NAMALWA (cell line): ENCODE results near the gene PRKCE.

Experiments used
- DNase-seq: peaks from one replicate; pipeline ENCODE4 v3.0.0-alpha.2; 2015; ENCODE audit warnings: low spot score

The PRKCE gene

DNA sequence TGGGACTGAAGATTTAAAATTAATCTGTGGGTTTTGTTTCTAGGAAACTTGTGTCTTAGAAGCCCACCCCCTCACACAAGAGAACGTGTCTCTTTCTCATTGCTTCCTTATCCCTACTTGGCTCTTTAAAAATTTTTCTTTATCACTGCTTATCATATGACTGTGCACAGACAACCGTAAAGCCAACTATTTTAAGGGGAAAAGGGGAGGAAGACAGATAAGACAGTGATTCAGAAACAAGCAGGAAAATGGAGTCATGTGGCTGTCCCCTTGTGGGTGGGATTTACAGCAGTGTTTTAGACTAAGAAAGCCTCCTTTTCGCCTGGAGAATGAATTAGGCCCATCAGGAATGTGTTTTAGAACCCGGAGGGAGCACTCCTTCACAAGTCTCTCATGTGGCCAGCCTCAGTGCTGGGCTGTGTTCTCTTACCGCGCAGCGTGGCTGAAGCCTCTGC lies 17.6 kb downstream of the PRKCE start:
- no peak for DNase-seq

DNA sequence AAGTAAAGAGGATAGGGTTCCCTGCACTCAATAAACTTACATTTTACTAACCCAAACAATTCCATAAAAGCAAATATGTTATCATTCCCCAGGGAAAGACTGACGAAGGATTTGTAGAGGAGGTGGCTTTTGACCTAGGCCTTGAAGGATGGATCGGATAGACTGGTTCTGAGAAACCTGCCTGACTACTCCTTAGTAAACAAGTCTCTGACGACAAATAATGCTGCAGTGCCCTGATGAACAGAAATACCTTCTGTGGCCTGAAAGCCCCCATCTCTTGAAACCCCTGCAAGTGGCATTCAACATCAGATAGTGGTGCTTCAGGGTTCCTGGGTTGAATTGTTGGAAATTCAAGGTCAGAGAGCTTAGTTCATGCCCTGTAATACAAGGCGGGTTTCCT lies 19.2 kb downstream of the PRKCE start:
- DNase-seq: no peak

- DNase-seq: no peak
Measured at GRCh38 chr2:45672138-45672537, 20.7 kb downstream of the PRKCE start.

DNA sequence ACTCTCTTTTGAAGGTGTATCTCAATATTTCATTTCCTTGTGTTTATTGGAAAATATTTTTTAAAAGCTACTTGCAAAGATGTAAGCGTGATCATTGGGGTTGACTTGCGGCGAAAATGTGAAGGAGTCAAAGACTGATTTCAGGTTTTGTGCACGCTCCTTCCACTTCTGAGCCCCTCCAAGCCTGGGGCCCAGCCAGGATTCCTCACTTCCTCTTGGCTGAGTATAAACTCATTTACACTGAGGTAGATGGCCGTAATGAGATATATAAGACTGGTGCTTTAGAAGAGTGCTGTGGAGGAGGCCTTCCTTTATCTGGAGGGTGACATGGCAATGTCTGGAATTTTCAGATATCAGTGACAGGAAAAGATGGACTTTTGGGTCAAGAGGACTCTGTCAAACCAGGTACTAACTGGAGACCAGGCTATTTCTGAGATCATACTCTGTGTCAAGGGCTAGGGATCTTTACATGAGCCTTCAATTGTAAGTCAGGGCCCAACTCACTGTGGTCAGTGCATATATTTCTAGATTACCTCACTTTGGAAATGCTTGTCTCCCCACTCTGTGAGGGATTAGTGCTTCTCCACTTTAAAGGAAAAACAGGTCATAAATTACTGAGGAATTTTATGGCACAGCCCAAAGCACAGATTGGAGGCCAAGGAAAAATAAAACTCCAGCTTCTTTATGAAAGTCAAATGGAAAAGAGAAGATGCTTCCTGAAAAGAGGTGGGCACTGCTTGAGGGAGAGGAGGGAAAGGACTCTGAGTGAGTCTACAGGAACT lies 22.8 kb downstream of the PRKCE start:
- no peak for DNase-seq

DNA sequence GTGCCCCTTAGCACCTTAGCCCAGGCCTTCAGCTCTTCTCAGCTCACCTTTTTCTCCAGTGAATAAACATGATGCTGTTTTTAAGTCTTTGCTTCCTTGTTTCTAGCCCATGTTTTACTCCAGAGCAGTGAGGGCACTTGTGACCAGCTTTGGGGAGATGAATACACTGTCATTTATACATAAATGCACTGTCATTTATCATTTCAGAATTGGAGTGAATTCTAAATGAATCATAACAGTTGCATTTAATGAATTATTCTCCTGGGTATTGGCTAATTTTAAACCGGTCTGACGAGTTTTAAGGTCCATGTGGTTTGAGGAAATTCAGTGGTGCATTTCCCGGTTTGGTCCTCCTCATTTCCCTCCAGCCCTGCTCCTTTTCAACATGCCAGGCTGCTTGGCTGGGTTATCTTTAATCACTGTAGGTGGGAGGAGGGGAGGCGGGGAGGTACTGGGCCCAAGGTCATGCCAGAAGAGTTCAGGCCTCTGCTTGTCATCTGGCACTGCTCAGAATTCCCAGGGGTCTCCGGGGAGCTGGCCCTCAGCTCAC lies 23.9 kb downstream of the PRKCE start:
- DNase-seq: no peak

GRCh38 chr2:45676088-45676487 lies 24.6 kb downstream of the PRKCE start:
- DNase-seq: no peak

DNA sequence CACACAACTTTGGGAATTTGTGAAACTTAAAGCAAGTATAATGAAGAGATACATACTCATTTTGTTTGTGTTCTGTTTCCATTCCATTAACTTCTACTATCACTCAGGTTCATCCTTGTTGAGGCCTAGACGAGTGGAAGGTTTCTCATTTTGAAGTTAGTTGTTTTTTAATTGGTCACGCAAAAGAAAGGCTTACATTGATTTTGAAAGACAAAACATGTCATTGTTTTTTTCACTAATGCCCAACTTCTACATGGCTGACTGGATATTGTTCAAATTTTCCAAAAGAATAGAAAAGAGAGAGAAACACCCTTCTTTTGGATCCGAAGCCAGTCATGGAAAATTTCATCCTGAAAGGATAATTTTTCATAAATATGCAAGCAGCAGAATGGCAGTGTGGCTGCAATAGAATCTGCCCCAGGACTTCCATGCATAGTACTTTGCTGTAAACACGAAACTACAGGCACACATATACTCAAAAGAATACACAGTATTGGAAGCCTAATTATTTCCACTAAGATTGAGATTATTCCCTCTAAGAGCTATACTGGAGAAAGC lies 27.4 kb downstream of the PRKCE start:
- DNase-seq: no peak

GRCh38 chr2:45680351-45680967 lies 29.0 kb downstream of the PRKCE start:
- DNase-seq: no peak

GRCh38 chr2:45681675-45682074 lies 30.2 kb downstream of the PRKCE start:
- DNase-seq: peak; percentile 29

- no peak for DNase-seq
Measured at GRCh38 chr2:45683292-45683691, 31.8 kb downstream of the PRKCE start.

DNA sequence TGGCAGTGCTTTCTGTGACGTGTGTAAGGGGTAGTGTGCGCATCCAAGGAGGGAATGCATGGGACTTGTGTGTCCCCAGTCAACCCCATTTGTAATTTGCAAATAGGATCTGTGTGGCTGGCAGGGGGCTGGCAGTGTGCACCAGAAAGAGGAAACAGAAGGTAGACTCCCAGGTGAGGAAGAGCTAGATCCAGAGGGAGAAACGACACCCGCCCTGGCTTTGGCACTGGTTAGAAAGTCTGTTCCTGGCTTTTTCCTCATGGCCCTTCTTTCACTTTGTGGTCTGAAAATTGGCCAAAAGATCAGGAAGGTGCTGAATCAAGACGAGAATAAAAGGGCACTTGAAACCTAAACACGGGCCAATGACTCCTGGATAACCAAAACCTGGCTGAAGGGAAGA lies 33.3 kb downstream of the PRKCE start:
- DNase-seq: no peak

DNA sequence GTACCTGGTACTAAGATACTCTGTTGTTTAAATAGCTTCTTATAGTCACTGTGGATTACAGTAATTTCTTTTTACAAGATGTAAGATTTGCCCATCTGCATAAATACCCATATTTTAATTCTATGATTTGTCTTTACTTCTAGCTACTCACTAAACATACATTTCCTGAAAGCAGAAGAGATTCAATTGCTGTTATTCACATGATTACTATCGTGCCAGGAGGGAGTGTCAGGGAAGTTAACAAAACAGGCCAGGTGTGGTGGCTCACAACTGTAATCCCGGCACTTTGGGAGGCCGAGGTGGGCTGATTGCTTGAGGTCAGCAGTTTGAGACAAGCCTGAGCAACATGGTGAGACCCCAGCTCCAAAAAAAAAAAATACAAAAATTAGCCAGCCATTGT lies 33.8 kb downstream of the PRKCE start:
- DNase-seq: no peak

- no peak for DNase-seq
Measured at GRCh38 chr2:45687964-45688363, 36.5 kb downstream of the PRKCE start.

GRCh38 chr2:45688479-45689298 lies 37.2 kb downstream of the PRKCE start:
- DNase-seq: peak; percentile 19

DNA sequence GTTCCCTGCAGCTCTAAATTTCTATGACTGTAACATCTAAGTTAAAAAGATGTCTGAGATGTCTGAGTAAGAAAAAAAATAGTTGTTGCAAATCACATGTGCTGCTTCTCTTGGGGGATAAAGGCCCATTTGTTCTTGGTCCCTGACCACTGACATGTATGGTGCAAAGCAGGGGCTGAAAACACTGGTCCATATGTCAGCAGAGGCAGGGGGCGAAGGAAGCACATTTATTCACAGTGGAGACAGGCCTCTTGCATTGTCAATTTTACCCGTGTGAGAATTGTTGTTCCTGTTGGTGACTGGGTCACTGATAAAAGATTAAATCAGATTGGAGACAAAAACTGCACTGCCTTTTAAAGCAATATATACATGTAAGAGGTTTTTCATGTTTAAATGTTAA lies 38.8 kb downstream of the PRKCE start:
- DNase-seq: peak; percentile 40

DNA sequence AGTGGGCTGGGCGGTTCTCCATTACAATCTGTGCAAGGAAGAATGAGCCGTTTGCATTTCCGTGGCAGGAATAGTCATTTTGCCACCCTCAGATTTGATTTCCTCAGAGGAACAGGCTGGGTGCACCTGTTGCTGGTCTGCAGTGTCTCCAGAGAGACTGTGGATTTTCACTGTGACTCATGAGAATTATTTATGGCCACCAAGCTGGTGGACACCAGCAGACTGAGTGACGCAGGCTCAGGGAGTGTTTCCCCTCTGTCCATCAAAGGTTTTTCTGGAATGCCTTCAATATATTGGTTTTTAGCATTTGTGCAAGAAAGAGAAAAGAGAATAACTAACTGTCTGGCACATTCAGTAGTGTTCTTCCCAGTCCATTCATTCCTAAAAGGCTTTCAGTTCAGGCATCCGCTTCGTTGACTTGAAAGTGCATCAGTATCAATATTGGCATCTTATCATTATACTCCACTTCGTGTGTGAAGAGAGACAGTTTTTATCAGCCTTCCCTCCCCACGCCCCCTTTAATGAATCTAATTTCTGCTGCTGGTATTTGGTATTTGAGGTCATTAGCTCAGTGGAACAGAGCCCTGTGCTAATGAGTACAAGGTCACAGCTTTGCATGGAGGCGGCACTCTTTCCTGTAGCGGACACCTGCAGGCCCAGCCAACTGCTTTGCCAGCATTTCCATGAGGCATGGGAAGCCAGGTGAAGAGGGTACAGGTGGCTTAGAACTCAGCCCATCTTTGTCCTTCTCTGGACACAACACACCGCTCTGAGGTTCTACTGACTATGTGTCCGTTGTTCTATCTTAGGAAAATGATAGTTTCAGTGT lies 39.9 kb downstream of the PRKCE start:
- DNase-seq: peak; percentile 53

GRCh38 chr2:45692566-45692965 lies 41.1 kb downstream of the PRKCE start:
- no peak for DNase-seq

DNA sequence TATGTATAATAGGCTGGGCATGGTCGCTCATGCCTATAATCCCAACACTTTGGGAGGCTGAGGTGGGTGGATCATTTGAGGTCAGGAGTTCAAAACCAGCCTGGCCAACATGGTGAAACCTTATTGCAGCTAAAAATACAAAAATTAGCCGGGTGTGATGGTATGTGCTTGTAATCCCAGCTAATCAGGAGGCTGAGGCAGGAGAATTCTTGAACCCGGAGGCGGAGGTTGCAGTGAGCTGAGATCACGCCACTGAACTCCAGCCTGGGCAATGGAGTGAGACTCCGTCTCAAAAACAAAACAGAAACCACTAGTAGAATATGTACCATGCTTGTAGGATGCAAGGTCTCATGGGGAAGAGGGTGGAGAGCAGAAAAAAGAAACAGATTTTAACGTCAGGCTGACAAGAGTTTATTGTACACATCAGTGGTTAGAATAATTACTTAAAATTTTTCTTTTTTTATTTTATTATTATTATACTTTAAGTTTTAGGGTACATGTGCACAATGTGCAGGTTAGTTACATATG lies 44.1 kb downstream of the PRKCE start:
- DNase-seq: peak; percentile 53

DNA sequence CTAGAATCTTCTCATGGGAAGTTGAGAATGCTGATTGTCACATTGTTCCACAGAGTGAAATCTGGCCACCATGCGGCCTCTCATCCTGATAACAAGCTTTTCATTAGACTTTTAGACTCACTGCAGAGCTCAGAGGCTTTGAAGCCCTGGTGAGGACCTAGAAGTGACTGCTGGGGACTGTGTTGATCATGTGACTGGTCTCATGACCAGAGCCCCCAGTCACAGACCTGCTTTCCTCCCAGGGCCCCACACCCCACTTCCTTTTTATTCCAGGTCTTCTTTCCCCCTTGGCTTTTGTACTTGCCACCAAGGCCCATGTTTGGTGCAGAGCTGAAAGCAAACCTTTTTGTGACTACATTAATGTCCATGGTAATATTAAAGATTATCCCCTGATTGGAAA lies 45.2 kb downstream of the PRKCE start:
- DNase-seq: no peak

DNA sequence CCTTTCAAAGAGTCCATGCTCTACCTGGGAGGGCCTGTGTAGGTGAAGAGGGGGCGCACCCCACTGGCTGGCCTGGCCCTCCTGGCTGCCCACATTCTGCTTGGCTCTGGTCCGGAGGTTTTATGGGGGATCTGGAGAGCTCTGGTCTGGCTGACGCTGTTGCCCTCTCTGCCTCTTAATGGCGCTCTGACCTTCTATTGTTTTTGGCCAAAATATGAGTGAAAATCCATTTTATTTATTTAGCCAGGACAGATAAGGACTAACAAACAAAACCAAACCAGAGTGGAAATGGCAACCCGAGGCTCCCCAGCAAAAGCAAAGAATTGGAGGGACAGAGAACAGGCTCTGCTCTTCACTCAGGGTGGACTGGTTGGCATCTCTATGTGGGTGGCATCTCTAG lies 45.7 kb downstream of the PRKCE start:
- DNase-seq: no peak

- no peak for DNase-seq
Measured at GRCh38 chr2:45698554-45698953, 47.1 kb downstream of the PRKCE start.
